ENCODE results near the gene GPATCH4.

- no peak for TF ChIP-seq CTCF (IDR thresholded peaks at IDR 0.05 in 4 of 5, conservative IDR thresholded peaks at IDR 0.05 in 1 of 5)
- peak in 1 of 2 donors; percentile 30 for TF ChIP-seq POLR2A (IDR thresholded peaks at IDR 0.05)
Observed at GRCh38 chr1:156601122-156601830, at the start of gene GPATCH4.

Measured in gastrocnemius medialis (tissue), 4 donors.